ENCODE data around the gene NDFIP1. TPM values are rescaled to one million over a fixed set of nuclear protein-coding genes. Genes with fewer than 3 reads are reported as not detected.
"Not testable (repeated sequence)": the region's sequence is repeated elsewhere in the genome, so short reads cannot be mapped to it uniquely, and the experiment has no call there.

The NDFIP1 gene
- total RNA-seq, 1 donor from 2014 or later: 62.1 TPM

DNA sequence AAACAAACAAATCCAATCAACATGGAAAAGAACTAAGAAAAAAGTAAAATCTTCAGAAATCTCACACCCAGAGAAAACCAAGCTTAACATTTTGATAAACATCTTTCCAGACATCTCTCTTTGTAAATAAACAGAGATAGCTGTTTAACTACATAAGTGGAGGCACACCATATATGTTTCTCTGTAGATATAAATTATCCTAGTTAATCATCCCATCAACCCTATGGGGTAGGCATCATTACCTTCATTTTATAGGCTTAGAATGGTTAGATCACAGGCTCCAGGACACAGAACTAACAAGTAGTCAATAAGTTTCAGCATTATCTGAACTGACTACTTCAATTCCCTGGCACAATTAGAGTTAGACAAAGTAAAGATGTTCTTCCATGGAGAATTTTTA, 22.4 kb upstream of the NDFIP1 start:
- H3K9me3 ChIP-seq (replicated peaks): no peaks in the 10 kb centered on the region
- no peak for DNase-seq
- no peaks in the 10 kb centered on the region for H3K36me3 ChIP-seq
- H3K4me3 ChIP-seq: no peak overlapping the region
- no peaks in the 10 kb centered on the region for H3K27me3 ChIP-seq (ENCODE audit: low read depth)
- intact Hi-C loops (cut with micrococcal nuclease): no loop called here
- TF ChIP-seq, protein P1, sequence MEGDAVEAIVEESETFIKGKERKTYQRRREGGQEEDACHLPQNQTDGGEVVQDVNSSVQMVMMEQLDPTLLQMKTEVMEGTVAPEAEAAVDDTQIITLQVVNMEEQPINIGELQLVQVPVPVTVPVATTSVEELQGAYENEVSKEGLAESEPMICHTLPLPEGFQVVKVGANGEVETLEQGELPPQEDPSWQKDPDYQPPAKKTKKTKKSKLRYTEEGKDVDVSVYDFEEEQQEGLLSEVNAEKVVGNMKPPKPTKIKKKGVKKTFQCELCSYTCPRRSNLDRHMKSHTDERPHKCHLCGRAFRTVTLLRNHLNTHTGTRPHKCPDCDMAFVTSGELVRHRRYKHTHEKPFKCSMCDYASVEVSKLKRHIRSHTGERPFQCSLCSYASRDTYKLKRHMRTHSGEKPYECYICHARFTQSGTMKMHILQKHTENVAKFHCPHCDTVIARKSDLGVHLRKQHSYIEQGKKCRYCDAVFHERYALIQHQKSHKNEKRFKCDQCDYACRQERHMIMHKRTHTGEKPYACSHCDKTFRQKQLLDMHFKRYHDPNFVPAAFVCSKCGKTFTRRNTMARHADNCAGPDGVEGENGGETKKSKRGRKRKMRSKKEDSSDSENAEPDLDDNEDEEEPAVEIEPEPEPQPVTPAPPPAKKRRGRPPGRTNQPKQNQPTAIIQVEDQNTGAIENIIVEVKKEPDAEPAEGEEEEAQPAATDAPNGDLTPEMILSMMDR (IDR thresholded peaks at IDR 0.05; ENCODE audit: borderline replicate concordance): no peak
- H3K4me1 ChIP-seq: no peaks in the 10 kb centered on the region
- H3K27ac ChIP-seq (replicated peaks): no peak overlapping the region

DNA sequence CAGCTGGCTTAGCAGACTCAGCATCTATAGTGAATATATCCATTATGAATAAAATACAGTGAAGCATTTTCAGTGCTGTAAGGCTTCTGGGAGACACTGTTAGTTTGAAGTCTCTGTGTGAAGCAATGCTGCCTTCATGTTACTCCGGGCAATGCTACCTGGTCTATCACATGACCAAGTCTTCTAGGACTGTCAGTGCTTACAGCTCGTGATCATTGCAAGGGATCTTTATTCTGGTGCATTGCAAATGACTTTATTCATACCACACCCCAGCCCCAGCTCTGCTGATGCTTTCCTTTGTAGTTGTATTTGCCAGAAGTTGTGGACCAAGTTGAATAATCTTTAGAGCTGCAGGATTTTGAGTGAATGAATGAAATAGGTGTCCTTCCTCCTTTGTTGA, 21.9 kb upstream of the NDFIP1 start:
- Histone ChIP-seq H3K9me3 (replicated peaks) (no peaks in the 10 kb centered on the region), H3K4me3 (no peak overlapping the region), H3K4me1 (no peaks in the 10 kb centered on the region), H3K36me3 (no peaks in the 10 kb centered on the region), H3K27ac (replicated peaks) (no peak overlapping the region), H3K27me3 (ENCODE audit: low read depth) (no peaks in the 10 kb centered on the region)
- intact Hi-C loops (cut with micrococcal nuclease): no loop called here
- no peak for DNase-seq
- TF ChIP-seq, protein P1 (IDR thresholded peaks at IDR 0.05; ENCODE audit: borderline replicate concordance): no peak

DNA sequence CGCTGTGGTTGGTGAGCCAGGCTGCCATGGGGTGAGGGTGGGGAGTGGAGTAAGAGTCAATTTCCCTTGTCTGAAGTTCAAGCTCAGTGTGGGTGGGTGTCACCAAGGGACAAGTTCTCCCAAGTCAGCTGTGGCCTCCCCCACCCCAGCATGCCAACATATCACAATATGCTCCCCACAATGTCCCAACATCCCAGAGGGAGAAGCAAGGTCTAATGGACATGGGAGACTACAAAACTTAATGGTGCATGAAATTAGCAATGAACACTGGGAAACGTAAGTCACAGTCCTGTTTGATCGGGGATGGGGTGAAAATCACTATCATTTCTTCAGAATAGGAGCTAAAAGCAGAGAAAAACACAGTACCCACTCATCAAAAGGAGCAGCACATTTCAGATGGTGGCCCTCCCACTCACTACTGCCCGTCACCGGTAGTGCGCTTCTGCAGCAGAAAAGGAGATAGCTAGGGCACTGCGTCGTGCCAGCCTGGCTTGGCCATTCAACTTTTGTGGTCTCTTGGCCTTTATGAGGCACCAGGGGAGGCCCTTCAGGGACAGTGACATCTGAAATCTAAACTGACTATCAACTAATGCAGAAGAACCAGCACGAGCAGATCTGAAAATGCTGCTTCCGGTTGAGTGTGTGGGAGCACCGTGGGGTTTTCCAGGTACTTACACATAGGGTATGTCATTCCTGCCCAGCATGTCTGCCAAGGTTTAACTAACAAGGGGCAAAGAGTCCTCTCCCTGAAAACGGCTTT, 20.5 kb upstream of the NDFIP1 start:
- intact Hi-C loops (cut with micrococcal nuclease): no loop called here
- no peaks in the 10 kb centered on the region for H3K27me3 ChIP-seq (ENCODE audit: low read depth)
- no peaks in the 10 kb centered on the region for H3K9me3 ChIP-seq (replicated peaks)
- TF ChIP-seq, protein P1 (IDR thresholded peaks at IDR 0.05; ENCODE audit: borderline replicate concordance): no peak
- DNase-seq: no peak
- no peaks in the 10 kb centered on the region for H3K36me3 ChIP-seq
- H3K4me3 ChIP-seq: no peak overlapping the region
- no peak overlapping the region for H3K27ac ChIP-seq (replicated peaks)
- no peaks in the 10 kb centered on the region for H3K4me1 ChIP-seq

DNA sequence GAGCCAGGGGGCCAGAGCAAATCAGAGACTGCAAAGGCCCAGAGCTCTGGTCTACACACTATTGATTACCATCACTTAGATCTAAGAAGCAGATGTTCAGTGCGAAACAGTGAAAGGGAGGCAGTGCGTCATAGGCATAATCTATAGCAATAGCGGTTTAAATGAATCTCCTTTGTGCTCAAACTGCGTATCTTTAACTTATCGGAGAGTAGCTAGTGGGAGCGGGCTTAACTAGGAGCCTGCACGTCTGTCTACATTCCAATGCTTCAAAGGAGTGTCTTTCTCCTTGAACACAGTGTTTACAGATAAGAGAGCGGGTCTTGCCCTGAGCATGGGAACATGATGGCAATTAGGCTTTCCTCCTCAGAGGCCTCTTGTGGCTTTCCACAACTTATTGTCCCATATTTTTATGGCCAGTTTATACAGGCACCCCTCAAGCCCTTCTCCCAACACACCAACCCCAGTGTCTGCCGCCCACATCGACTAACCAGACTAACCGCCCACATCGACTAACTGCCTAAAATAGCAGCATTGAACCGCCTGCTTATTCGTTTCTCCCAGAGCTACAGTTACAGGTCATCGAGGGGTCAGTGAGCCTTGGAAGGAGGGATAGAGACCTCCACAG, 19.6 kb upstream of the NDFIP1 start:
- DNase-seq; H3K27me3 ChIP-seq (ENCODE audit: low read depth); H3K4me3 ChIP-seq; H3K4me1 ChIP-seq; H3K36me3 ChIP-seq; intact Hi-C loops (cut with micrococcal nuclease); H3K9me3 ChIP-seq (replicated peaks); H3K27ac ChIP-seq (replicated peaks): not testable (repeated sequence)

DNA sequence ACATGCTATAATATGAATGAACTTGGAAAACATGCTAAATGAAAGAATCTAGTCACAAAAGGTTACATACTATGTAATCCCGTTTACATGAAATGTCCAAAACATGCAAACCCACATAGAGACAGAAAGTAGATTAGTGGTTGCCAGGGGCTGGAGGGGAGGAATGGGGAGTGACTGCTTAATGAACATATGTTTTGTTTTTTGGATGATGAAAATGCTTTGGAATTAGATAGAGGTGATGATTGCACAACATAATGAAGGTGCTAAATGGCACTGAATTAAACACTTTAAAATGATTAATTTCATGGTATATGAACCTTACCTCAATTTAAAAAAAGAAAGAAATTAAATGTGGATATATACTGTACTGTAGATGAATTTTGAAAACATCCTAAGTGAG, 17.6 kb upstream of the NDFIP1 start:
- intact Hi-C loops (cut with micrococcal nuclease): no loop called here
- no peaks in the 10 kb centered on the region for H3K36me3 ChIP-seq
- no peak overlapping the region for H3K4me3 ChIP-seq
- no peaks in the 10 kb centered on the region for H3K9me3 ChIP-seq (replicated peaks)
- no peak overlapping the region for H3K27ac ChIP-seq (replicated peaks)
- no peaks in the 10 kb centered on the region for H3K27me3 ChIP-seq (ENCODE audit: low read depth)
- DNase-seq: no peak
- H3K4me1 ChIP-seq: peaks cover 21% of the 10 kb centered on the region
- TF ChIP-seq, protein P1 (IDR thresholded peaks at IDR 0.05; ENCODE audit: borderline replicate concordance): no peak

DNA sequence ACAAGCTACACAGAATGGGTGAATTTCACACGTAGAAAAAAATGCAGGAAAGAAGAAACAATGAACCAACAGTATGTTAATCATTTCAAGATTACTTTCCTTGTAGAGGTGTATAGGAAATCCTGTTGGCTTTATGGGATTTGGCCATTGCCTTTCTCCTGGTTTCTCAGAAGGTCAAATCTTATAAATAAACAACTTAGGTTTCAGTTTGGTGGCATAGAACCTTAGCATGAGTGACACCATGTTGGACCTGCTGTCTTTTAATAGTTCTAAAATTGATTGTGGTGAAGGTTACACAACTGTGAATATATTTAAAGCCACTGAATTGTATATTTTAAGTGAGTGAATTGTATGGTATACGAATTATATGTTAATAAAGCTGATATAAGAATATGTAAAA, 16.7 kb upstream of the NDFIP1 start:
- intact Hi-C loops (cut with micrococcal nuclease): no loop called here

More for the DNA sequence above, 16.7 kb upstream of the NDFIP1 start:
- Histone ChIP-seq H3K4me1 (peaks cover 23% of the 10 kb centered on the region), H3K9me3 (replicated peaks) (no peaks in the 10 kb centered on the region), H3K27ac (replicated peaks) (no peak overlapping the region), H3K27me3 (ENCODE audit: low read depth) (no peaks in the 10 kb centered on the region), H3K4me3 (no peak overlapping the region), H3K36me3 (no peaks in the 10 kb centered on the region)
- TF ChIP-seq, protein P1 (IDR thresholded peaks at IDR 0.05; ENCODE audit: borderline replicate concordance): no peak
- no peak for DNase-seq

All from left ventricle myocardium inferior (tissue), 1 donor.